ENCODE measurements around the gene ZMYM5. TPM values are rescaled to one million over a fixed set of nuclear protein-coding genes. Genes with fewer than 3 reads are reported as not detected.

The ZMYM5 gene
- total and polyA plus RNA-seq, 9 of the 15 experiments (the other 6 are each of a cell fraction or from before 2014, with no cell fraction given), result 5.4 to 11.9 (median 7.8) TPM

DNA sequence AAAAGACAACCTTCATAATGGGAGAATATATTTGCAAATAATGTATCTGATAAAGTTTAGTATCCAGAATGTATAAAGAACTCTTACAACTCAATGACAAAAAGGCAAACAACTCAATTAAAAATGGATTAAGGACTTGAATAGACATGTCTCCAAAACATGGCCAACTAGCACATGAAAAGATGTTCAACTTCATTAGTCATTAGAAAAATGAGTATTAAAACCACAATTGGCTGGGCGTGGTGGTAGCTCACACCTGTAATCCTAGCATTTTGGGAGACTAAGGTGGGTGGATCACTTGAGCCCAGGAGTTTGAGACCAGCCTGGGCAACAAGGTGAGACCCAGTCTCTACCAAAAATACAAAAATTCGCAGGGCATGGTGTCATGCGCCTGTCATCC, 18.8 kb upstream of the ZMYM5 start:
- POLR2A ChIA-PET, result interaction anchor here (1.2 kb wide), 1 partner anchor 18 kb away, joined by 3 read pairs; no protein-coding TSS in a partner anchor
- no peaks in the 10 kb centered on the region for H3K9me1 ChIP-seq (ENCODE audit: control insufficient read depth, insufficient read depth, low read length)
- H3K4me3 ChIP-seq, result no peak overlapping the region
- BruUV-seq (replicated peaks), result no TSS peak
- H3K9me3 ChIP-seq (replicated peaks; ENCODE audit: control insufficient read depth, insufficient read depth, low read depth, low read length), result no peaks in the 10 kb centered on the region
- no peak overlapping the region for H2AFZ ChIP-seq (ENCODE audit: low read depth, low read length)
- no peak overlapping the region for H3K4me2 ChIP-seq (ENCODE audit: insufficient read depth, low read length)
- H3K27me3 ChIP-seq (ENCODE audit: control insufficient read depth in 2 of 2, insufficient read depth in 2 of 2, low read length in 2 of 2), result no peaks in the 10 kb centered on the region
- in situ Hi-C loops (cut with MboI), result no loop called here
- no peak for DNase-seq (ENCODE audit: extremely low read depth in 1 of 4, low spot score in 3 of 4)
- no peaks in the 10 kb centered on the region for H3K36me3 ChIP-seq (ENCODE audit: control insufficient read depth, insufficient read depth, low read length)
- no peak for TF ChIP-seq GABPA (tag; conservative IDR thresholded peaks at IDR 0.05; ENCODE audit: low read depth)
- no peak for TF ChIP-seq MYNN (IDR thresholded peaks at IDR 0.05)
- no peak for TF ChIP-seq MYNN (CRISPR knock-in tag; IDR thresholded peaks at IDR 0.05)
- TF ChIP-seq POLR2AphosphoS5 (IDR thresholded peaks at IDR 0.05; ENCODE audit: control insufficient read depth, insufficient read depth, low read depth, low read length), result no peak
- TF ChIP-seq, protein P1, sequence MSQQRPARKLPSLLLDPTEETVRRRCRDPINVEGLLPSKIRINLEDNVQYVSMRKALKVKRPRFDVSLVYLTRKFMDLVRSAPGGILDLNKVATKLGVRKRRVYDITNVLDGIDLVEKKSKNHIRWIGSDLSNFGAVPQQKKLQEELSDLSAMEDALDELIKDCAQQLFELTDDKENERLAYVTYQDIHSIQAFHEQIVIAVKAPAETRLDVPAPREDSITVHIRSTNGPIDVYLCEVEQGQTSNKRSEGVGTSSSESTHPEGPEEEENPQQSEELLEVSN (IDR thresholded peaks at IDR 0.05; ENCODE audit: borderline replicate concordance in 1 of 2, extremely low read depth in 1 of 2, insufficient read depth in 1 of 2, insufficient read length in 1 of 2, low read depth in 1 of 2, low read length in 1 of 2, poor library complexity in 1 of 2, severe bottlenecking in 1 of 2), result no peak
- TF ChIP-seq MCM3 (IDR thresholded peaks at IDR 0.05), result no peak
- TF ChIP-seq HSF4 (CRISPR knock-in tag; IDR thresholded peaks at IDR 0.05; ENCODE audit: borderline replicate concordance), result no peak
- no peak for TF ChIP-seq ZNF740 (CRISPR knock-in tag; IDR thresholded peaks at IDR 0.05)
- no peak for TF ChIP-seq ZNF740 (tag; IDR thresholded peaks at IDR 0.05)
- no peak for TF ChIP-seq CREM (IDR thresholded peaks at IDR 0.05; ENCODE audit: low read depth)
- TF ChIP-seq ZKSCAN8 (CRISPR knock-in tag; IDR thresholded peaks at IDR 0.05), result no peak
- TF ChIP-seq, protein P2, sequence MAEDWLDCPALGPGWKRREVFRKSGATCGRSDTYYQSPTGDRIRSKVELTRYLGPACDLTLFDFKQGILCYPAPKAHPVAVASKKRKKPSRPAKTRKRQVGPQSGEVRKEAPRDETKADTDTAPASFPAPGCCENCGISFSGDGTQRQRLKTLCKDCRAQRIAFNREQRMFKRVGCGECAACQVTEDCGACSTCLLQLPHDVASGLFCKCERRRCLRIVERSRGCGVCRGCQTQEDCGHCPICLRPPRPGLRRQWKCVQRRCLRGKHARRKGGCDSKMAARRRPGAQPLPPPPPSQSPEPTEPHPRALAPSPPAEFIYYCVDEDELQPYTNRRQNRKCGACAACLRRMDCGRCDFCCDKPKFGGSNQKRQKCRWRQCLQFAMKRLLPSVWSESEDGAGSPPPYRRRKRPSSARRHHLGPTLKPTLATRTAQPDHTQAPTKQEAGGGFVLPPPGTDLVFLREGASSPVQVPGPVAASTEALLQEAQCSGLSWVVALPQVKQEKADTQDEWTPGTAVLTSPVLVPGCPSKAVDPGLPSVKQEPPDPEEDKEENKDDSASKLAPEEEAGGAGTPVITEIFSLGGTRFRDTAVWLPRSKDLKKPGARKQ (CRISPR knock-in tag; IDR thresholded peaks at IDR 0.05), result no peak
- no peak for TF ChIP-seq BCOR (IDR thresholded peaks at IDR 0.05)
- no peak for TF ChIP-seq ZFX (CRISPR knock-in tag; IDR thresholded peaks at IDR 0.05)
- TF ChIP-seq BMI1 (IDR thresholded peaks at IDR 0.05; ENCODE audit: low read length), result no peak
- no peak overlapping the region for H3K27ac ChIP-seq (ENCODE audit: extremely low read depth, low read depth, low read length)
- no peaks in the 10 kb centered on the region for H3K4me1 ChIP-seq (replicated peaks in 1 of 2; ENCODE audit: control insufficient read depth in 2 of 2, insufficient read depth in 2 of 2, low read length in 2 of 2)
- 16% methylated on average over 3 of the region's 3 CpGs for WGBS (ENCODE audit: insufficient coverage, low coverage, missing lambda C conversion rate)
- CTCF ChIA-PET (ENCODE audit: low intra/inter-chr PET ratio), result no interaction called here
- H3K79me2 ChIP-seq (ENCODE audit: control insufficient read depth, insufficient read depth, low read length), result no peaks in the 10 kb centered on the region
- no peak overlapping the region for H3K9ac ChIP-seq (ENCODE audit: insufficient read depth in 1 of 2, low read depth in 2 of 2, low read length in 2 of 2)
- no peak for ATAC-seq
- no peak for FAIRE-seq
- H4K20me1 ChIP-seq (replicated peaks; ENCODE audit: control insufficient read depth, insufficient read depth, low read length), result no peaks in the 10 kb centered on the region
- intact Hi-C loops (cut with micrococcal nuclease), result no loop called here
